NOMO-1 treated with dmso at 0.1 percent for 144 hours (cell line): ENCODE data around the gene PCDHAC1.

Source experiments
- DNase-seq: peaks from one replicate; lab custom pipeline; 2025; ENCODE audit not compliant: unreplicated experiment; lab: John Stamatoyannopoulos, UW

Gene PCDHAC1

DNA sequence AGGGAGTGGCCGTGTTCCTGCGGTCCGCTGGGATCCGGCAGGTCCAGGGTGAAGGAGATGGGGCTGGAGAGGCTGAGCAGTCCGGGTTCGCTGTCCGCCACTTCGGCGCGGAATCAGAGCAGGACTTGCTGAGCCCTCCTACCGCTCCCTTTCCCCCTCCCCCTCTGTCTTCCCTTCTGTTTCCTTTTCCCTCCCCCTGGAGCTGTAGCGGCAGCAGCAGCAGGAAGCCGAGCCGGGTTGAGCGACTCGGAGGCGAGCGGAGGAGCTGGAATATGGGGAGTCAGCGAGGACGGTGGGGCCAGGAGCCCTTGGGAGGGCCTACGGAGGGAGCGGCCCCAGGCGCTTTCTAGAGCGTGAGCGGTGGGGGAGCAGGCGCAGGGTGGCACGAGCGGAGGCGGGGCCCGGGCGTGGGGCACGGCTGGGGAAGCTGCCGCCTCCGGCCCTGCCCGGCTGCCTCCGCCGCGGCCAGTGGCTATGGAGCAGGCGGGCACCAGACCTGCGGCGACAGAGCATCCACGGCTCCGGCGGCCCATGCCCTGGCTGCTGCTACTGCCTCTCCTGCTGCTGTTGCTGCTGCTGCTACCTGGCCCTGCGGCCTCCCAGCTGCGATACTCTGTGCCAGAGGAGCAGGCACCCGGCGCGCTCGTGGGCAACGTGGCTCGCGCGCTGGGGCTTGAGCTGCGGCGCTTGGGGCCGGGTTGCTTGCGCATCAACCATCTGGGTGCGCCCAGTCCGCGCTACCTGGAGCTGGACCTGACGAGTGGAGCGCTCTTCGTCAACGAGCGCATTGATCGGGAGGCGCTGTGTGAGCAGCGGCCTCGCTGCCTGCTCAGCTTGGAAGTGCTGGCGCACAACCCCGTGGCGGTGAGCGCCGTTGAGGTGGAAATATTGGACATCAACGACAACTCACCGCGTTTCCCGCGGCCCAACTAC lies 40.5 kb downstream of the PCDHAC1 start, which contains the start of gene PCDHAC2:
PCDHAC2 (plus strand) TSS at position 184 of the 933 bp plus-strand sequence; CDS start at position 475, 291 bp downstream.
- DNase-seq, result no peak

DNA sequence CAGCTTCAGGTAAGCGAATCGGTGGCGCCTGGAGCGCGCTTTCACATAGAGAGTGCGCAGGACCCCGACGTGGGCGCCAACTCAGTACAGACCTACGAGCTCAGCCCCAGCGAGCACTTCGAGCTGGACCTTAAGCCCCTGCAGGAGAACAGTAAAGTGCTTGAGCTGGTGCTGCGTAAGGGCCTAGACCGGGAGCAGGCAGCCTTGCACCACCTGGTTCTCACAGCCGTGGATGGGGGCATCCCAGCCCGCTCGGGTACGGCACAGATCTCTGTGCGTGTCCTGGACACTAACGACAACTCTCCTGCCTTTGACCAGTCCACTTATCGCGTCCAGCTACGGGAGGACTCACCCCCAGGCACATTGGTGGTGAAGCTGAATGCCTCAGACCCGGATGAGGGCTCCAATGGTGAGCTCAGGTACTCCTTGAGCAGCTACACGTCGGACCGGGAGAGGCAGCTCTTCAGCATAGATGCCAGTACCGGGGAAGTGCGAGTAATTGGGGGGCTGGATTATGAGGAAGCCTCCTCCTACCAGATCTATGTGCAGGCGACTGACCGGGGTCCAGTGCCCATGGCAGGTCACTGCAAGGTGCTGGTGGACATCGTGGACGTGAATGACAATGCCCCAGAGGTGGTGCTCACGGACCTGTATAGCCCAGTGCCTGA lies 41.3 kb downstream of the PCDHAC1 start:
- DNase-seq, result no peak

DNA sequence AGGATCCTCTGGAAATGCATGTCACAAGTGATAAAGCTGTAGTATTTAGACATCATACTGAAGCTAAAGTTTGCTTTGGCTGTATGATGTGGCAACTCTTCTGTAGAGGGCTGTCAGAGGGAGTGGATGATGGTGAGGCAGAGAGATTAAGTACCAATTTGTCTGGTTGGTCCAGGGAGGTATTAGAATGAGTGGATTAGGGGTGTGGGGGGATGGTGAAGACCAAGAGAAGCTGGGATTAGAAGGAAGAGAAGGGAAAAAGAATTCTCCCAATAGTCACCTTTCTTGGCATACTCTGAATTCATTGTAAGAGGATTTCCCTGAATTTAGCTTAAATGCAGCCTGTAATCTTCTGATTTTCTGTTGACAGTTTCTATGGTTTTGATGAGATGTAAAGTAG lies 43.8 kb downstream of the PCDHAC1 start:
- no peak for DNase-seq

DNA sequence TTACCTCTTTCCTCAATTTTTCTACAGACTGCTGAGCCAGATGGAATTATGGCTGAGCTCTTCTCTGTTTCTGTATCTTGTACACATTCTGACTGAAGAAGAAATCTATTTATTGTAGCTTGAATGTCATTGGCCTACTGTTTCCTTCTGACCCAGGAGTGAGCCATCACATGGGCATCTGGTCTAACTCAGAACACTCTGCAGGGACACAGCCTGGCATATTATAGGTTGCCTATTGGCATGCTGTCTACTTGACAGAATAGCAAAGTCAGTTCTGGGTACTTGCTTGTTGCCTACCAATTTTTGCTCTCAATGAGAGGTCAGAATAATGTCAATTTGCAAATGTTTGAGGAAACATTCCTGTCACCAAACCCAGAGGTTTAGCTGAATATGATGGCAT lies 47.5 kb downstream of the PCDHAC1 start:
- no peak for DNase-seq

DNA sequence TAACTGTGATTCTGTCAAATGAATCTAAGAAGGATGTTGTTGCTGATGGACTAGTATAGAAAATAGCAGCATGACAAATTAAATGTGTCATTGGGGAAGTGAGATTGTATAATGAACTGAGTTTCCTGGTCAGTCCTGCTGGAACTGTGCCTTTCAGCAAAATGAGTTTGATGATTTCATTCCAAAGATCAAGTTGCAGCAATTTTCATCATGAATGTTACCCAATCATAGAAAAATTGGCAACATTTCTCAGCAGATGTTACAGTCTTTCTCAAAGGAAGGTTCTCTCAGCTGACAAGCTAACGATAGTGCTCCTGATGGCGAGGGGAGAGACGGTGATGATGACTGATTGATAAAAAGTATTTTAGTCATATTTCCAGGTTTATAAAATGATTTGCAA lies 50.9 kb downstream of the PCDHAC1 start:
- no peak for DNase-seq

DNA sequence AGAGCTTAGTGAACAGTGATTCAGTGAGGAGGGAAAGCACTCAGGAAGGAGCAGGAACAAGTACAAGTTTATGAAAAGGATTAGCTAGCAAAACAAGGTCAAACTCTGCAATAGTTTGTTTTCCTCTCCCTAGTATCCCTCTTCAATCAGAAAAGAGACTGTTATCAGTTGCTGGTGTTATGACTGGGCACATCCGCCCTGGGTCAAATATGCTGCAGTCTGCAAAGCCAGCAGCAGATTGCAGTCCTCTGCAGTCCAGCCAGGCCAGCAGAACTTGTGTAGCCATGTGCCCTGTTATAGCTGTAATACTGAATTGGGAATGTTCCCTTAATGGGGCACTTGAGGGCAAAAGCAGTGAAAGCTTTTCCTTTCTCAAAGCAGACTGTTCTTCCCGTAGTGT lies 52.2 kb downstream of the PCDHAC1 start:
- DNase-seq, result no peak

DNA sequence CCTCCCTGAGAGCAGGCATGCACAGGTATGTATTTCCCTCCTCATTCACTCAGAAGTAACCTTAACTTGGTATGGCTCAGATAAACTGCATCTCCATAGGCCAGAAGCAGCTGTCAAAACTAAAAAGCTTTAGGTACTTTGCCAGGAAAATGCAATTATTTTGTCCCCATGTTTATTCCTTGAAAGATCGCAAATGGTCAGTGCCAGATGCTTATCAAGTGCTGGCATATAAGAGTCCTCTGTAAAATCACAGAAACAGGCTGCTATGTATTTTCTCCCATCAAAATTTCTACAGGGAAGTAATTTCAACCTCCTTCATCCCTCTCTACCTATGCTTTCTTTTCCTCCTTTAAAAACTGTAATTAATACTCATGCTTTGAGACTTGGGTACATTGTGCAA lies 52.9 kb downstream of the PCDHAC1 start:
- no peak for DNase-seq
